Neural progenitor cell (in vitro differentiated cells): ENCODE data around the gene LRP3.

Source experiments
- CTCF ChIP-seq: fragments of 200-600 bp; sonication (generic); IDR thresholded peaks from 2 replicates; pipeline ENCODE4 v1.5.1; 2017; ENCODE audit warnings: antibody characterized with exemption, mild to moderate bottlenecking
- EZH2 ChIP-seq: fragments of 200-600 bp; sonication (generic); IDR thresholded peaks from 2 replicates; pipeline ENCODE4 v1.6.1; 2017; ENCODE audit warnings: antibody characterized with exemption, mild to moderate bottlenecking, moderate library complexity
- EZH2phosphoT487 ChIP-seq: fragments of 200-600 bp; sonication (generic); IDR thresholded peaks from 2 replicates; pipeline ENCODE4 v1.6.1; 2017; ENCODE audit warnings: antibody characterized with exemption

- TF ChIP-seq CTCF, result no peak
- no peak for TF ChIP-seq EZH2
- TF ChIP-seq EZH2phosphoT487, result no peak
These were observed 30.6 kb upstream of the LRP3 start for GRCh38 chr19:33163481-33163880.
